Measurements from ENCODE around the gene RFX1.
A peak's percentile ranks its signal among the peaks of the same experiment; 100 is the strongest.

RFX1 gene

DNA sequence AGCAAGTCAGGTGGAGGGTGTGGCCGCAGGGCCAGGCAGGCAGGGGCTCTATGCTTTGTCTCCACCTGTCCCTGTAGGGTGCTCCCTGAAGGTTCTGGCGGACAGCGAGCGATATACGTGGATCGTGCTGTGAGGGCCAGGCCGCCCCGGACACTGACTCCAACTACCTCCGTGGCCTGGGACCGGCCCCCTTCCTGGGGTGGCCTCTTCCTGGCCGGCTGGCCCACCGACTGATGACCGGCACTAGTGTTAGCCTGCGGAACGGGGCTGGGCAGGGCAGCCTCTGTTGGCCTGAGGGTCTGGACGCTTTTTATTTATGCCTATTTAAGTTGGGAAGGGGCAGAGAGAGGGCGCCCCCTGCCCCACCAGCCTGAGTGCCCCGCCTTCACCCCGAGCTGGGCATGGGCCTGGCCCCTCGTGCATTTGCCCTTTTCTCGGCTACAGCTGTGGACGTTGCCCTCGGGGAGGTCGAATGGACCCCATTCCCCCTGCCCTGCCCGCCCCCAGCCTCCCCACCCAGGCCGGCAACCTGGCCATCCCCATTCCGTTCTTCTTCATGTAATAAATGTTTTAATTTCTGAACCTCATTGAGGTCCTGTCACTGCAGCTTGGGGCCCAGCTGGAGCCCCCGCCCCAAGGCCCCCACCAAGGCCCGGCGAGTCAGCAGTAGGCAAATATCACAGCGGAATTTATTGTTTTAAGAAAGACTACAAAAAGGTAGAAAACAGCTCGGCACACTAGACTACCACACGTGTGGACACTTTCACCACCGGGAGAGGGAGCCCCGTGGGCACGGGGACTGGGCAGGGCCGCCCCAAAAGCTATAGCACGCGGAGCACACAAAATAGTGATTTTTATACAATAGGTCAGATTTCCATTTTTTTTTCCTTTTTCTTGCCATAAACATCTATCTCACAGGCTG lies 45.0 kb downstream of the RFX1 start:
- DNase-seq: no peak

DNA sequence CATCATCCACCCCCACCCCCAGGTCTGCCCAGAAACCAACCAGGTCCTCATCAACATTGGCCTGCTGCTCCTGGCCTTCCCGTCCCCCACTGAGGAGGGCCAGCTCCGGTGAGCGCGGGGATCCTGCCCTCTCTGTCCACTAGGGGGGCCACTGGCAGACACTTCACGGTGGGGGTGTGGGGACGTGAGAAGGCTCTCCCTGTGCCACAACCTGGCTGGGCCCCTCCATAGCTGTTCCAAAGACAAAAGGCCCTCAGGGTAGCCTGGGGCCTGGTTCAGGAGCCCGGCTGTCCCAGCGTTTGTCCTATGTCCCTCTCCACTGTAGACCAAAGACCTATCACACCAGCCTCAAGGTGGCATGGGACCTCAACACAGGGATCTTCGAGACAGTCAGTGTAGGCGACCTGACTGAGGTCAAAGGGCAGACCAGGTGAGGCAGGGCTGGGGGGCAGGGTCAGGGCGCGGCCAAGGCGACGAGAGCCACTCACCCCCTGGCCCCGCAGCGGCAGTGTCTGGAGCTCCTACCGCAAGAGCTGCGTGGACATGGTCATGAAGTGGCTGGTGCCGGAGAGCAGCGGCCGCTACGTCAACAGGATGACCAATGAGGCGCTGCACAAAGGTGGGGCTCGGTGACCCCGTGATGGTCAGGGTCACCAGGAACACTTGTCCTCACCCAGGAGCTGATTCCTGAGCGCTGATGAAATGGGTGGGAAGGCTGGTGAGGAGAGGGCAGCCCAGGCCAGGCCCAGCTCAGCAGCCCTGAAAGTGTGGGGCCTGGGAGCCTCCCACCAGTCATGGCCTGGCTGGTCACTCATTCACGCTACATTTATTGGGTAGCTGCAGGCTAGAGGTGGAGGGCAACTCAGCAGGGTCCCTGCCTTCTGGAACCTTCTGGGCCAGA lies 45.9 kb downstream of the RFX1 start:
- DNase-seq: no peak

DNA sequence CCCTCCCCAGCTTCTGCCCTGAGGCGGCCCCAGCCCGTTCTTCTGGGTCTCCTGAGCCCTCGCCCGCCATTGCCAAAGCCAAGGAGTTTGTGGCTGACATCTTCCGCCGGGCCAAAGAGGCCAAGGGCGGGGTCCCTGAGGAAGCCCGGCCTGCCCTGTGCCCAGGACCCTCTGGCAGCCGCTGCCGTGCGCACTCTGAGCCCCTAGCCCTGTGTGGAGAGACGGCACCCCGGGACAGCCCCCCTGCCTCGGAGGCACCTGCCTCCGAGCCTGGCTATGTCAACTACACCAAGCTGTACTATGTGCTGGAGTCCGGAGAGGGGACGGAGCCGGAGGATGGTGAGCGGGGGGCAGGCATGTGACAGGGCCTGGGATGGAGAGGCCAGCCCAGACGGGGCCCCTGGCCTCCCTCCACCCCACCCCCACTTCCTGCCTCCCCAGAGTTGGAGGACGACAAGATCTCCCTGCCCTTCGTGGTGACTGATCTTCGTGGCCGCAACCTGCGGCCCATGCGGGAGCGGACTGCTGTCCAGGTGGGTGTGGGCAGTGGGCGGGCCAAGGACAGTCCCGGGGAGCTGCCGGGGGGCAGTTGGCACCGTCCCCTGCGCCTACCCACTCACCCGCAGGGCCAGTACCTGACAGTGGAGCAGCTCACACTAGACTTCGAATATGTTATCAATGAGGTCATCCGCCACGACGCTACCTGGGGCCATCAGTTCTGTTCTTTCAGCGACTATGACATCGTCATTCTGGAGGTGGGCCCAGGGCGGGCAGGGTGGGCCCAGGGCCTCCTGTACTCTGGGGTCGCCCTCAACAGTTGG lies 46.8 kb downstream of the RFX1 start:
- DNase-seq: no peak

DNA sequence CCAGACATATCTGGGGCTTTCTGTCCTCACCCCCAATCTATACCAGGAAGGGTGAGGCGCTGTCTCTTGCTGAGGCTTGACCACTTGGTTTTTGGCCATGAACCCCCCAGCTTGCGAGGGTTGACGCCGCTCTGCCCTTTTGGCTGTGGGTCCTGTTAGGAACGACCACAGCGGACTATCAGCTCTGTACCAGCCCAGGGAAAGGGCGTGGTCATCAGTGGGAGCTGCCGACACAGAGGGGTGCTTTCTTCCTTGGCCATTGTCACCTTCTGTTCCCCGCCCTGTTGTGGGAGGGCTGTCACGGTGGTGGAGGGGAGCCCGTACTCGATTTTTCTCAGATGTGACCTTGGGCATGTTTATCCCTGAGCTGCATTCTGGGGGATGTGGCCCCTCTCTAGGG lies 48.1 kb downstream of the RFX1 start:
- no peak for DNase-seq

DNA sequence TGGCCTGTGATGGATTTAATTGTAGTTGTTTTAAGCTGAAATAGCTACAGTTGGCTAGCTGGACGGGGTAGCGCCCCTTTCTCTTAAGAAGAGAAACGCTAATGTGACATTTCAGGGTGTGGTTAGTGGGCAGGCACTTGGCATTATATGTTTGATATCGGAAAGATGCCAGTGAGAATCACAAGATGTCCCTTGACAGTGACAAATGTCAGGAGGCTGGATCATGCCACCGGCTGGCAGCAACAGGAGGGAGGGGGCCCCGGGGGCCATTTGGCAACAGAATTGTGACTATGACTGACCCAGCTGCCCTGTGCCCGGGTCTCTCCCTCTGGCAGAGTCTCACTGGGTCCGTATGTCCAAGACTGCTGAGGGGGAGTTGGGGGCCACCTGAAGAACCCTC lies 49.1 kb downstream of the RFX1 start:
- DNase-seq: no peak

DNA sequence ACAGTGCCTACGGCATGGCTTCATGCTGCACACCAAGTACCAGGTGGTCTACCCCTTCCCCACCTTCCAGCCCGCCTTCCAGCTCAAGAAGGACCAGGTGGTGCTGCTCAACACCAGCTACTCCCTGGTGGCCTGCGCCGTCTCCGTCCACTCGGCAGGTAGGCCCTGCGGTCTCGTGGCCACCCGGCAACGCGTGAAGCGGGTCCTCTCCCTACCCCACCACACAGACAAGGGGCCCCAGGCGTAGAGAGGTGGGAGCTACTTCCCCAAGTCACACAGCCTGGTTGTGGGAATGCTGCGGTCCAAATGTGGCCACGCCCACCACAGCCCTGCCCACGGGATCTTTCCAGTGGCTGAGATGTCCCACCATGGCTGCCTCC lies 49.8 kb downstream of the RFX1 start:
- DNase-seq: no peak

DNA sequence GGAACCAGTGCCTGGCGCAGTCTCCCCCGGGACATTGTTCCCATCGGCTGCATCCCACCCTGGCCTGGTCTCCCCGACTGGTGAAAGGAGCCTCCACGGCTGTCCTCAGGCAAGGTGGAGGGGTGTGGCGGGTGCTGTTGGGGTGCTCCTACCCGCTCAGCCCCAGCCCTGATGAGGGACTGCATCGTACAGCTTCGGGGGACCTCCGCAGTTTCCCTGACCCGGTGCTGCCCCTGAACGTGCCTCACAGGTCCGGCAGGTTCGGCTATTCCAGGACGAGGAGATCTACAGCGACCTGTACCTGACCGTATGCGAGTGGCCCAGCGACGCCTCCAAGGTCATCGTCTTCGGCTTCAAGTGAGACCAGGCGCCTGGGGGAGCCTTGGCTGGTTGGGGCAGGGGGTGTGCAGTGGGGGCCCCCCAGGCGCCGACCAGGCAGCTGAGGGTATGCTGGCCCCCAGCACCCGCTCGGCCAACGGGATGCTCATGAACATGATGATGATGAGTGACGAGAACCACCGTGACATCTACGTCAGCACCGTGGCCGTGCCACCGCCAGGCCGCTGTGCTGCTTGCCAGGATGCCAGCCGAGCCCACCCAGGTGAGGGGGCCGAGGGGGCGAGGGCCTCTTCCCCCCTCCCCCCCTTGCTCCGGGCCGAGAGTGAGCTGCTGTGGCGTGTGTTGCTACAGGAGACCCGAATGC lies 50.3 kb downstream of the RFX1 start:
- DNase-seq: no peak

DNA sequence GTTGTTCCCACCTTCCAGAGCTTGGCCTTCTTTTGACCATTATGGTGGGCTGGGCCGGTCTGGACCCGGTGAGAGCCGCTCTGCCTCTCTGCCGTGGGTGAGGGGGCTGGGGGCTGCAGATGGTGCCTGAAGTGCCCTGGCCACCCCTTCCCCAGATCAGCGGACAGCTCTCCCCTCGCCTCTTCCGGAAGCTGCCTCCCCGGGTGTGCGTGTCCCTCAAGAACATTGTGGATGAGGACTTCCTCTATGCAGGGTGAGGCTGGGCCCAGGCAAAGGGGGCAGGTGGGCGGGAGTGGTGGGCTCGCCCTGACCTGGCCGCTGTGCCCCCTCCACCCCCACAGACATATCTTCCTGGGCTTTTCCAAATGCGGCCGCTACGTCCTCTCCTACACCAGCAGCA lies 51.9 kb downstream of the RFX1 start:
- DNase-seq: no peak

DNA sequence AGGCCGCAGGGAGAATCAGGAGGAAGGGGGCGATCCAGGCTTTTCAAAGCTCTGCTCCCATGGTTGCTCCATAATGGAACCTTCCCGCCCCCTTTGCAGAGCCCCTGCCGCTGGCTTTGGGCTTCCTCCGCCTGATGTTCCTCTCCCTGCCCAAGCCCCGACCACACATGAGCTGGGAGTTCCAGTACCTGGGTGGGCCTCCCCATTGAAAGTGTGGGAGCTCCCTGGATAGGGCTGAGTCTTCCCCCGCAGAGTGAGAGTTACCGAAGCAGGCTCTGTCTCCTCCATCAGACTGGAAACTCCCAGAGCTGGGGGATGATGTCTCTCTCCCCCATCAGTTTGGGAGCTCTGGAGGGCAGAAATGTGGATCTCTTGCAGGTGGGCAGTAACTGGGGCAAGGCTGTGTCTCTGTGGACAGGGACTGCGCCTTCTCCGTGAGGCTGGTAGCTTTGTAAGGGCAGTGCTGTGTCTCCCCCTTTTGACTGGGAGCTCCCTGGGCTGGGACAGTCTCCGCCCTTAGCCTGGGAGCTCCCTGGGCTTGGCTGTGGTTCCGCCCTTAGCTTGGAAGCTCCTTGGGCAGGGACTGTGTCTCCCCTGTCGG lies 53.1 kb downstream of the RFX1 start:
- DNase-seq: no peak

DNA sequence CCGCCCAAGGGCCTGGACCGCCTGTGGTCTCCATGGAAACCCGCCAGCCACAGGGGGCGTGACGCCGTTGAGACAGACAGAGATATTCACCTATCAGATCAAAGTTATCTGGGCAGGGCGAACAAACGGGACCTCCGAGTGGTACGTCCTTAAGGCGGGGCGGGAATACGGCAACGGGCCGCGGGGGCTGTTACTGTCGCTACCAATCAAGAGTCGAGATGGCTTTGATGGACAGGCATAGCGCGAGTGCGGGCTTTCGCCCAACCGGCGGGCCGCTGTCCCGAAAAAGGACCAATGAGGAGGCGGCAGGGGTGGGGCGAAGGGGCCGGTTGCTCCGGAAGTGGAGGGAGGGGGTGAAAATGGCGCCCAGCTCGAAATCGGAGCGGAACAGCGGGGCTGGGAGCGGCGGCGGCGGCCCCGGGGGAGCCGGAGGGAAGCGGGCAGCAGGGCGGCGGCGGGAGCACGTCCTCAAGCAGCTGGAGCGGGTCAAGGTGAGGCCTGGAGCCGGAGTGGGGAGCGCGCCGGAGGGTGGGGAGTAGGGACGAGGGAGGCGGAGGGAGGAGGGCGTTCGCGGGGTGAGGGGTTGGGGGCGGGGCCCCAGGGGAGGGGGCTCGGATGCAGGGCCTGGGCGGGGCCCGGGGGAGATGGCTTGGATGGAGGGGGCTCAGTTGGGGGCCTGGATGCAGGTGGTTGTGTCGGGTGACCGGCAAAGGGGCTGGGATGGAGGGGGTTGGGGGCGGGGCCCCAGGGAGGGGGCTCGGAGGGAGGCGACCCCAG lies 53.8 kb downstream of the RFX1 start, which contains the start of gene DCAF15:
Gene DCAF15, plus strand, starts transcription at position 356 of the 777 bp plus-strand sequence. Its CDS starts 4 bp downstream, at position 360.
- peak; percentile 98 for DNase-seq

DNA sequence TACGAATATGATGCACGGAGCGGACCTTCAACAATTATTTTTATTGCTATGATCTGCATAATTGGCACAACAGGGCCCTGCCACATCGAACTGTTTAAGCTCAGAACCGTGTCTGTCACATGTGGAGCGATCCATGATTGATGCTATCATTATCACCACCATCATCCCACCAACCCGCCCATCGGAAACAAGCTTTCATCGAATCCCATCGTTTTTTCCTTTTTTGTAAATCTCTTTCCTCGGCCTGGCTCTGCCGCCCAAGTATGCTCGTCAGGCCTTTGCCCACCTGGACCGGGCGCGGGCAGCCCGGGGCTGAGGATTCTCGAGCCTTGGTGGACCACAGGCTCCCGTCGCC lies 54.3 kb downstream of the RFX1 start:
- no peak for DNase-seq

DNA sequence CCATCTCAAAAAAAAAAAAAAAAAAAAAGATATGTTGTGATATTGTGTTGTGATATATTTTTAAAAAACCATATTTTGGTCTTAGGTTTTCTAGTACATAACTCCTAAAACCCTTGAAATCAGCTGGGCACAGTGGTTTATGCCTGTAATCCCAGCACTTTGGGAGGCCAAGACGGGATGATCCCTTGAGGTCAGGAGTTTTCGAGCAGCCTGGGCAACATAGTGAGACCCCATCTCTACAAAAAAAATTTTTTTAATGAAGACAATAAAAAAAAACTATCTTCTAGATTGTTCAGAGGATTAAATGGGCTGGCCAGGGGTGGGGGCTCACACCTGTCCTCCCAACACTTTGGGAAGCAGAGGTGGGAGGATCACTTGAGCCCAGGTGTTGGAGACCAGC lies 55.1 kb downstream of the RFX1 start:
- no peak for DNase-seq

DNA sequence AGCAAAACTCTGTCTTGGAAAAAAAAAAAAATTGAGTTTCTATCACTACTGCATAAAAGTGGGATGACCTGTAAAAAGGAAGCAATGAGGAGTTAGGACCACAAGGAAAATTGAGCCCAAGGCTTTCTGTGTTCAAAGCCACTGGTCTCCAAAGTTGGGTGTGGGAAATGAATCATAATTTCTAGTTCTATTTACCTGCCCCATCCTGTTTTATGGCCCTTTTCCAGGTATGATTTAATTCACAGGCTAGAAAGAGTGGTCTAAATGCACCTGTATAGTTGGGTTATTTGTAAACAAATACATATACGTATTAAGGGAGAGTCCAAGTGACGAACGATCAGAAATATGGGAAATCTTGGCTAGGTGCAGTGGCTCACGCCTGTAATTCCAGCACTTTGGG lies 59.7 kb downstream of the RFX1 start:
- no peak for DNase-seq

DNA sequence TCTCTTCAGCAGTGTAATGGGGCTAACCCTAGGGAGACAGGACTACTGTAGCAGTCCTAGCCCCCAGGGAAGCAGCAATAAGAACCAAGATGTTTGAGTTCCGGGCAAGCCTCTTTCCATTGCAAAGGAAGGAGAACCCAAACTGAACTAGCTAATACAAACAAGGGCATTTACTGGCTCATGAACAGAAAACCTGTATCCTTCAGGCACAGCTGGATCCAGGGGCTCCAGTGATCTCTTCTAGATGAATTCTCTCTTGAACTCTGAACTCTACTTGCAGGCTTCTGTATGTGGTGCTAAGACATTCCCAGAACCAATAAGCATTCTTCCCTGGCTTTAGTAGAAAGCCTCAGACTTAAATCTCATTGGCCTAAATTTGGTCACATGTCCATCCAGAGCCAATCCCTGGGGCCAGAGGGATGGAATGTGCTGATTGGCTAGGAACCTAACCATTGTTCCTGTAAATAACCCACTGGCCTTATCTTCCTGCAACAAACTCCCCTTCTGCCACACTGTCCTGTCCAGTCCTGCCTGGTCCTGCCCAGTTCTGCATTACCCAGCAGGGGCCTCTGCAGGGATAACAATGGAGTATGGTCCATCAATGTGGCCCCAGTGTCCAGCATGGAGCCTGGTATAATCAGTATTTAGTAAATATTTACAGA lies 64.0 kb downstream of the RFX1 start:
- DNase-seq: no peak

DNA sequence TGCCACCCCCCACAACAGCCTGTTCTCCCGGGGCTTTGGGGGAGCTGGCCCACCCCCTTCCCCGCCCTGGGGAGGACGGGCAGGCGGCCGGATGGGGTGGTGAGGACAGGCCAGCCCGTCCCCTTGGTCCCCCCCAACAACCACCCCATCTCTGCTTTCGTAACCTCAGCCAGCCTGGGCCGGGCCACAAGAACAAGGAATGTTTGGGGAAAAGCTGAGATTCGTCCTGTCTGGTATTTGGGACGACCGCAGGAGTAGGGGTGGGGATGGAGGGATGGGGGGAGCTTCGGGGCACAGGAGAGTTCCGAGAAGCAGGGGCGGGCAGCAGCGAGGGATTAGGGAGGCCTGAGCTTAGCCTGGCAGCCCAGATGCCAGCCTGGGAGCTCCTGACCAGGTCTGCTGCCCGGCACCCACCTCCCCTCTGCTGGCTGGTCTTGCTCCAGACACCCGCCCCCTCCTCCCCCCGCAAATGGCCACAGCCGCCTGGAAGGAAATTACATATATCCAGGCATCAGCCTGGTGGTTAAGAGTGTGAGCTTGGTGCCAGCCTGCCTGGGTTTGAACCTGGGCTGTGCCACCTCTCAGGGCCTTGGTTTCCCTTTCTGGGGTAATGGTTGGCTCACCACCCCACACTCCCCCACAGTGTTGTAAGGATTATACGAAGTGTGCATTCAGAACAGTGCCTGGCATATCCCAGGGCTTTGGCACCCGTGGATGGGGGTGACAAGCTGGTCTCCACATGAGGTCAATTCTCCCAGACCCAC lies 67.6 kb downstream of the RFX1 start, which contains the start of gene PODNL1:
Gene PODNL1, minus strand, starts transcription at position 117 of the 764 bp plus-strand sequence. CDS start 236 bp downstream, outside the sequence.
- DNase-seq: no peak

DNA sequence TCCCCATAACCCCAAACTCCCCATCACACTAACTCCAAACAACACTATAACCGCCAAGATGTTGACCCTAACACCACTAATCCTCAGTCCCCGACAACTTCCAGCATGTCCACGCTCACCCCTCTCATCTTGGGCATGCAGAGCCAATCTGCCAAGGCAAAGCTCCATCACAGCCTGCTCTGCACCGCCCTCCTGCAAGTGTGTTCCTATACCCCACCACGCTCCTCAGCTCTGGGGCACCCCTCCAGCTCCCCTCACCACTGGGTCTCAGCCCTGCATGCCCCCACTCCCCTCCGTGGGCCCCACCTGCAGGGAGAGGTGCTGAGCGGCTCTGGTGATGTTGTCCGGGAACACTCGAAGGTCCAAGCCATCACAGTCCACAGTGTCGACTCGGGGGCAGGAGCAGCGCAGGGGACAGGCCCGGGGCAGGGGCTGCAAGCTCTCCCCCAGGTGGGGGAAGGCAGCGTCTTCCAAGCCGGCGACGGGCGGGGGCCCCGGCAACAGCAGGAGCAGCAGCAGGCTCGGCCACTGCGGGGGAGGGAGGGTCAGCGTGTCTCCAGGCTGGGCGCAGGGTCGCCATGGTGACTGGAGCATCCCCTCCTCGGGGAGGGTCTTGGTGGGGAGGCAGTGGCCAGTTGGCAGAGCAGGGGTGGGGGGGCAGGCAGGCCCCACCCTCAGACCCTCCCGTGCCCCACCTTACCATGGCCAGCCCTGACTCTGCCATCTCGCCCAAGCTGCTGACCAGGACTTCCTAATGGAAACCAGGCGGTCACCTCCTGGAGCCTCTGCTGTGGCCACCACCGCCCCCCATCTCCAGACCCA lies 68.4 kb downstream of the RFX1 start:
- no peak for DNase-seq

DNA sequence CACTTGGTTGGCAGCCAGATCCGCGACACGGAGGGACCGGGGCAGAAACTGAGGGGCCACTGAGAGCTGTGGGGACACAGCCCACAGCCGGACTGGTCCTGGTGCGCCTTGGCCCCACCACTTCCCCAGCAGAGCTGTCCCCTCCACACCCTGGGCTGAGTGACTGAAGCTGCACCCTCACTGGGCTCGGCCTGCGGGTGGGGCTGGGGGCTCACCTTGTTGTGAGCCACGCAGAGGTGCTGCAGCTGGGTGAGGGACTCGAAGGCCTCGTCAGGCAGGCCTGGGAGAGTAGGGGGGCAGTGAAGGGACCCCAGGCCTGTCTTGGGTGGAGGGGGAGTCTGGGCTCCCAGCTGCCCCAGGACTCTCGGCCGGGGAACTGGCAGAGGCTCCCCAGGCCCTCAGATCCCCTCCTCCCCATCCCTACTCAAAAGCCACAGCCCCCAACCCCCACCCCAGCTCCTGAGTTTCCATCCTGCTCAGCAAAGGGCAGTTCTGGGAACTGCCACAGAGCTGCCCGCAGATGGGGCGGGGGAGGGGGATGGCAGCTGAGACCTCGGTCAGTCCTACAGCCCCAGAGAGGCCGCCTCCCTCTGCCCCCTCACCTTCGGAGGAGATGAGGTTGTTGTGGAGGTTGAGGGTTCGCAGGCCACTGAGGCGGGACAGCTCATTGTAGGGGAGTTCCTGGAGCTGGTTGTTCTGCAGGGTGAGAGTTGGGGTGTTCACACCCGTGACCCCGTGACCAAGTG lies 70.2 kb downstream of the RFX1 start:
- DNase-seq: no peak

DNA sequence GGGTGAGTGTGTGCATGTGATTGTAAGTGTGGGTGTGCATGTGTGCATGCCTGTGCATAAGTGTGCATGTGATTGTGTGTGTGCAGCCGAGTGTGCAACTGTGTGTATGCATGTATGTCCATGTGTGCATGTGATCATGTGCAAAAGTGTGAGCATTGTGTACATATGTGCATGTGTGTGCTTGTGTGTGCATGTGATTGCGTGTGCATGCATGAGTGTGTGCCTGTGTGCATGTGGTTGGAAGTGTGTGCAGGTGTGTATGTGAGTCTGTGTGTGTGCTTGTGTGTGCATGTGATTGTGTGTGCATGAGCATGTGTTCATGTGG lies 71.4 kb downstream of the RFX1 start:
- no peak for DNase-seq

Data from GF-D8 (cell line).